GM10847 (cell line): ENCODE measurements around the gene PAX4.

Experiments
- POLR2A ChIP-seq: IDR thresholded peaks from 2 replicates; pipeline ENCODE4 v1.6.1; 2011; ENCODE audit not compliant: insufficient read length; ENCODE audit errors: extremely low read depth

The PAX4 gene

GRCh38 chr7:127581716-127582115, 36.2 kb downstream of the PAX4 start:
- no peak for TF ChIP-seq POLR2A

GRCh38 chr7:127580612-127581011, 37.3 kb downstream of the PAX4 start:
- no peak for TF ChIP-seq POLR2A

DNA sequence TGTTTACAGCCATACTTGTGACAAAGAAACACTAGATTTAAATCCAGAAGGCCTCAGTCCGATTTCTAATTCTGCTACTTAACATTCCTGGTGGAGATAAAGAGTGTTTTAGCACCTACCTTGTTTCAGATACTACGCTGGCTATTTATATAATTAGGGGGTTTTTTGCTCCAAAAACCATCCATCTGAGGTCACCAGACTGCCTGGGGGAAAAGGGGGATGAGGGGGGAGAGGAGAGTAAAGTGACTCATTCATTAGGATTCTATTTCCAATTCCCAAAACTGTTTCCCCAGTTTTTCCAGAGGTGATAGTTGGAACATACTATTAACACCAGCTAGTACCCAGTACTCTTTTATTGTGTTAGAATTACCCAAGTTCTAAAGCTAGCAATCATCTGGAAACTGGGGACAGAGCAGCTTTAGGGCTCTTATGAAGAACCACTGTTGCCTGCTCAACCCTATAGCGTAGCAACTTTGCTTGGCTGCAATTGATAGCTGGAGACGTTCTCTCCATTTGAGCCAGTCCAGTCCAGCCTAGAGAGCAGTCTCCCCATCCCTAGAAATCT, 39.1 kb downstream of the PAX4 start:
- no peak for TF ChIP-seq POLR2A

- no peak for TF ChIP-seq POLR2A
Measured at GRCh38 chr7:127578036-127578684, 39.8 kb downstream of the PAX4 start.

GRCh38 chr7:127571741-127572505, 46.0 kb downstream of the PAX4 start:
- TF ChIP-seq POLR2A = no peak

- TF ChIP-seq POLR2A = no peak
Measured at GRCh38 chr7:127566242-127566641, 51.7 kb downstream of the PAX4 start.
